GM19351 (cell line): ENCODE results near the gene MOXD1.
A peak's percentile ranks its signal among the peaks of the same experiment; 100 is the strongest.

ENCODE experiments used
- ATAC-seq: cut with Tn5 transposase; IDR thresholded peaks from one replicate; pipeline ENCODE4 v1.9.1; 2021; ENCODE audit warnings: mild to moderate bottlenecking, moderate library complexity; ENCODE audit not compliant: unreplicated experiment

Gene MOXD1

GRCh38 chr6:132400555-132400882 is 756 bp downstream of the MOXD1 start:
- ATAC-seq: no peak

- ATAC-seq: no peak
Observed at GRCh38 chr6:132399376-132400074, 1.8 kb downstream of the MOXD1 start.

- no peak for ATAC-seq
Observed at GRCh38 chr6:132395015-132395597, 6.2 kb downstream of the MOXD1 start.

- no peak for ATAC-seq
Observed at GRCh38 chr6:132392792-132393191, 8.5 kb downstream of the MOXD1 start.

- no peak for ATAC-seq
Observed at GRCh38 chr6:132392270-132392646, 9.0 kb downstream of the MOXD1 start.

- no peak for ATAC-seq
Observed at GRCh38 chr6:132391391-132392269, 9.6 kb downstream of the MOXD1 start.

GRCh38 chr6:132390451-132390850 is 10.8 kb downstream of the MOXD1 start:
- no peak for ATAC-seq

GRCh38 chr6:132390017-132390416 is 11.3 kb downstream of the MOXD1 start:
- ATAC-seq: no peak

- no peak for ATAC-seq
Observed at GRCh38 chr6:132388291-132388690, 13.0 kb downstream of the MOXD1 start.

GRCh38 chr6:132382630-132383175 is 18.6 kb downstream of the MOXD1 start:
- ATAC-seq: no peak

GRCh38 chr6:132381381-132381780 is 19.9 kb downstream of the MOXD1 start:
- ATAC-seq: no peak

- ATAC-seq: no peak
Observed at GRCh38 chr6:132380358-132381029, 20.8 kb downstream of the MOXD1 start.

GRCh38 chr6:132369526-132369925 is 31.7 kb downstream of the MOXD1 start:
- ATAC-seq: no peak

GRCh38 chr6:132368916-132369481 is 32.3 kb downstream of the MOXD1 start:
- ATAC-seq: no peak

- peak; percentile 98 for ATAC-seq
Observed at GRCh38 chr6:132365281-132365907, 35.9 kb downstream of the MOXD1 start.

GRCh38 chr6:132364306-132365074 is 36.8 kb downstream of the MOXD1 start:
- ATAC-seq: no peak

GRCh38 chr6:132362442-132363185 is 38.7 kb downstream of the MOXD1 start:
- ATAC-seq: no peak

- no peak for ATAC-seq
Observed at GRCh38 chr6:132361101-132361500, 40.2 kb downstream of the MOXD1 start.

GRCh38 chr6:132359886-132360285 is 41.4 kb downstream of the MOXD1 start:
- no peak for ATAC-seq
